ENCODE data around the gene EIF4G1.

DNA sequence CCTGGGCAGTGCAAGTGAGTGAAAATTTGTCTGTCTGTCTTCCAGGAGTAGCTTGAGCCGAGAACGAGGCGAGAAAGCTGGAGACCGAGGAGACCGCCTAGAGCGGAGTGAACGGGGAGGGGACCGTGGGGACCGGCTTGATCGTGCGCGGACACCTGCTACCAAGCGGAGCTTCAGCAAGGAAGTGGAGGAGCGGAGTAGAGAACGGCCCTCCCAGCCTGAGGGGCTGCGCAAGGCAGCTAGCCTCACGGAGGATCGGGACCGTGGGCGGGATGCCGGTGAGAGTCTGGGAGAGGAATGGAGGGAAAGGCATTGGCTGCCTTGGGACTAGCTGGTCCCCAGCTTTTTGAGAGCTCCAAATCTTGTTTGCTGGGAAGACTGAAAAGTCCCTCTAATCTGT, 12.8 kb downstream of the EIF4G1 start:
- TF ChIP-seq, protein P1, sequence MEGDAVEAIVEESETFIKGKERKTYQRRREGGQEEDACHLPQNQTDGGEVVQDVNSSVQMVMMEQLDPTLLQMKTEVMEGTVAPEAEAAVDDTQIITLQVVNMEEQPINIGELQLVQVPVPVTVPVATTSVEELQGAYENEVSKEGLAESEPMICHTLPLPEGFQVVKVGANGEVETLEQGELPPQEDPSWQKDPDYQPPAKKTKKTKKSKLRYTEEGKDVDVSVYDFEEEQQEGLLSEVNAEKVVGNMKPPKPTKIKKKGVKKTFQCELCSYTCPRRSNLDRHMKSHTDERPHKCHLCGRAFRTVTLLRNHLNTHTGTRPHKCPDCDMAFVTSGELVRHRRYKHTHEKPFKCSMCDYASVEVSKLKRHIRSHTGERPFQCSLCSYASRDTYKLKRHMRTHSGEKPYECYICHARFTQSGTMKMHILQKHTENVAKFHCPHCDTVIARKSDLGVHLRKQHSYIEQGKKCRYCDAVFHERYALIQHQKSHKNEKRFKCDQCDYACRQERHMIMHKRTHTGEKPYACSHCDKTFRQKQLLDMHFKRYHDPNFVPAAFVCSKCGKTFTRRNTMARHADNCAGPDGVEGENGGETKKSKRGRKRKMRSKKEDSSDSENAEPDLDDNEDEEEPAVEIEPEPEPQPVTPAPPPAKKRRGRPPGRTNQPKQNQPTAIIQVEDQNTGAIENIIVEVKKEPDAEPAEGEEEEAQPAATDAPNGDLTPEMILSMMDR (IDR thresholded peaks at IDR 0.05) = no peak
- TF ChIP-seq EP300 (IDR thresholded peaks at IDR 0.05) (no peak), POLR2A (IDR thresholded peaks at IDR 0.05) (no peak)
